HG02884 (cell line): ENCODE results near the gene UBE2D2.

Source experiments
- ATAC-seq: cut with Tn5 transposase; IDR thresholded peaks from one replicate; pipeline ENCODE4 v1.9.1; 2021; ENCODE audit warnings: mild to moderate bottlenecking, moderate library complexity; ENCODE audit not compliant: unreplicated experiment

The UBE2D2 gene

GRCh38 chr5:139671096-139671841, 110.1 kb downstream of the UBE2D2 start:
- no peak for ATAC-seq

GRCh38 chr5:139675213-139675612, 114.1 kb downstream of the UBE2D2 start:
- ATAC-seq = no peak

- ATAC-seq = no peak
Observed at GRCh38 chr5:139675825-139676224, 114.7 kb downstream of the UBE2D2 start.

GRCh38 chr5:139676406-139676805, 115.3 kb downstream of the UBE2D2 start:
- ATAC-seq = no peak

- ATAC-seq = no peak
Observed at GRCh38 chr5:139676951-139677735, 116.0 kb downstream of the UBE2D2 start.
